Neural progenitor cell (in vitro differentiated cells): ENCODE measurements around the gene PTPRK.

ENCODE experiments used
- EZH2phosphoT487 ChIP-seq: fragments of 200-600 bp; sonication (generic); IDR thresholded peaks from 2 replicates; pipeline ENCODE4 v1.6.1; 2017; ENCODE audit warnings: antibody characterized with exemption
- TF ChIP-seq, protein P1 (sequence below): fragments of 200-600 bp; sonication (generic); IDR thresholded peaks from 2 replicates; pipeline ENCODE4 v1.5.1; 2017; ENCODE audit warnings: antibody characterized with exemption, mild to moderate bottlenecking

DNA sequence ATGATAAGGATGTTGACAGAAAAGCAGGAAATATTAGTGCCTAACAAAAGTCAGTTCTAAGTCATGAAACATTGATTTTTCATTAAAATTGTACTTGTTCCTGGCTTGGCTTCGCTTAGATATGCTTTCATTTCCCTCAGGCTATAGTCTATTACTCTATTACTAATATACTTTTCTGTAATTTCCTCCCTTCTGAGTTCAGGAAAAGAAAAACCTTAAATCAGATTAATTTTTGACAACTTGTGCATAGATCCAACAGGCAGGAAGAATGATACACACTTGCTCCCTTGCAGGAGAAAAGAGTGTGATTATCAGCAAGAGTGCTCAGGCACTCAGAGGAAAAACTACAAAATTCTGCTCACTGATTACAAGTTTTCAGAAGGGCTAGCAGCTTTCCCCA is 474.4 kb downstream of the PTPRK start:
- TF ChIP-seq, protein P1, sequence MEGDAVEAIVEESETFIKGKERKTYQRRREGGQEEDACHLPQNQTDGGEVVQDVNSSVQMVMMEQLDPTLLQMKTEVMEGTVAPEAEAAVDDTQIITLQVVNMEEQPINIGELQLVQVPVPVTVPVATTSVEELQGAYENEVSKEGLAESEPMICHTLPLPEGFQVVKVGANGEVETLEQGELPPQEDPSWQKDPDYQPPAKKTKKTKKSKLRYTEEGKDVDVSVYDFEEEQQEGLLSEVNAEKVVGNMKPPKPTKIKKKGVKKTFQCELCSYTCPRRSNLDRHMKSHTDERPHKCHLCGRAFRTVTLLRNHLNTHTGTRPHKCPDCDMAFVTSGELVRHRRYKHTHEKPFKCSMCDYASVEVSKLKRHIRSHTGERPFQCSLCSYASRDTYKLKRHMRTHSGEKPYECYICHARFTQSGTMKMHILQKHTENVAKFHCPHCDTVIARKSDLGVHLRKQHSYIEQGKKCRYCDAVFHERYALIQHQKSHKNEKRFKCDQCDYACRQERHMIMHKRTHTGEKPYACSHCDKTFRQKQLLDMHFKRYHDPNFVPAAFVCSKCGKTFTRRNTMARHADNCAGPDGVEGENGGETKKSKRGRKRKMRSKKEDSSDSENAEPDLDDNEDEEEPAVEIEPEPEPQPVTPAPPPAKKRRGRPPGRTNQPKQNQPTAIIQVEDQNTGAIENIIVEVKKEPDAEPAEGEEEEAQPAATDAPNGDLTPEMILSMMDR, result no peak
- TF ChIP-seq EZH2phosphoT487, result no peak
